Right lobe of liver (tissue), 4 donors: ENCODE data around the gene VASN.

Source experiments
- POLR2A ChIP-seq: fragments of 450-650 bp; IDR thresholded peaks from one replicate; pipeline ENCODE4 v1.6.1; 2017; ENCODE audit warnings: antibody characterized with exemption, mild to moderate bottlenecking
- TF ChIP-seq, protein P1 (sequence below), 4 donors: fragments of 200-600 bp in 3 of 4; fragments of 450-650 bp in 1 of 4; IDR thresholded peaks; one replicate each; pipeline versions ENCODE4 v1.5.1 to v1.8.0; 2016 to 2022; ENCODE audit warnings: antibody characterized with exemption in 4 of 4, mild to moderate bottlenecking in 2 of 4
- donor health status: DM: no; HTN: no; CAD: no.
- donor health status: DM: no; HTN: no; CAD: no.
- donor health status: DM: no; HTN: yes; CAD: no.

GRCh38 chr16:4389051-4389955 is 17.7 kb downstream of the VASN start:
- TF ChIP-seq, protein P1, sequence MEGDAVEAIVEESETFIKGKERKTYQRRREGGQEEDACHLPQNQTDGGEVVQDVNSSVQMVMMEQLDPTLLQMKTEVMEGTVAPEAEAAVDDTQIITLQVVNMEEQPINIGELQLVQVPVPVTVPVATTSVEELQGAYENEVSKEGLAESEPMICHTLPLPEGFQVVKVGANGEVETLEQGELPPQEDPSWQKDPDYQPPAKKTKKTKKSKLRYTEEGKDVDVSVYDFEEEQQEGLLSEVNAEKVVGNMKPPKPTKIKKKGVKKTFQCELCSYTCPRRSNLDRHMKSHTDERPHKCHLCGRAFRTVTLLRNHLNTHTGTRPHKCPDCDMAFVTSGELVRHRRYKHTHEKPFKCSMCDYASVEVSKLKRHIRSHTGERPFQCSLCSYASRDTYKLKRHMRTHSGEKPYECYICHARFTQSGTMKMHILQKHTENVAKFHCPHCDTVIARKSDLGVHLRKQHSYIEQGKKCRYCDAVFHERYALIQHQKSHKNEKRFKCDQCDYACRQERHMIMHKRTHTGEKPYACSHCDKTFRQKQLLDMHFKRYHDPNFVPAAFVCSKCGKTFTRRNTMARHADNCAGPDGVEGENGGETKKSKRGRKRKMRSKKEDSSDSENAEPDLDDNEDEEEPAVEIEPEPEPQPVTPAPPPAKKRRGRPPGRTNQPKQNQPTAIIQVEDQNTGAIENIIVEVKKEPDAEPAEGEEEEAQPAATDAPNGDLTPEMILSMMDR (IDR thresholded peaks at IDR 0.05): no peak
- TF ChIP-seq POLR2A: no peak
